Mucosa of descending colon (tissue), 3 donors: Measurements from ENCODE around the gene MAPK12. TPM values are rescaled to one million over a fixed set of nuclear protein-coding genes. Genes with fewer than 3 reads are reported as not detected.

Source experiments
- ATAC-seq: fragments of 200-7000 bp; cut with Tn5 transposase; one replicate; pipeline ENCODE4 v1.9.1; 2020; ENCODE audit warnings: mild to moderate bottlenecking, moderate library complexity
- DNase-seq, 3 donors: peaks; one replicate each; pipeline ENCODE4 v3.0.0-alpha.2; 2020
- H3K36me3 ChIP-seq: fragments of 200-600 bp; one replicate; pipeline ENCODE4 v1.8.0; 2021; ENCODE audit warnings: low read depth, mild to moderate bottlenecking
- H3K4me1 ChIP-seq: fragments of 200-600 bp; one replicate; pipeline ENCODE4 v1.8.0; 2021; ENCODE audit warnings: low read depth, mild to moderate bottlenecking
- H3K4me3 ChIP-seq: fragments of 200-600 bp; one replicate; pipeline ENCODE4 v1.8.0; 2021; ENCODE audit warnings: mild to moderate bottlenecking
- H3K9me3 ChIP-seq: fragments of 200-600 bp; one replicate; pipeline ENCODE4 v1.8.0; 2021; ENCODE audit warnings: mild to moderate bottlenecking
- intact Hi-C, 2 donors: fragments of 100-400 bp; cut with DNase I in 1 of 2; cut with micrococcal nuclease in 1 of 2; formaldehyde crosslinking; loops; one replicate each; pipeline versions ENCODE4 v1.11.0 to v1.11.1; 2022; cut with DNase I, micrococcal nuclease
- total RNA-seq, 3 donors: library from RNA; stranded (reverse); fragmentation: NEBNext Ultra II Directional in 2 of 3; extraction: Animal tissue kit (Norgen Biotek cat#: 25700) in 2 of 3; gene quantifications; one replicate each; pipeline versions ENCODE4 v1.2.1 to v1.2.4, GENCODE V29; 2021 to 2023
- TF ChIP-seq, protein P1 (sequence below): fragments of 200-600 bp; IDR thresholded peaks from one replicate; pipeline ENCODE4 v1.8.0; 2022; ENCODE audit warnings: antibody characterized with exemption, mild to moderate bottlenecking
- donor health status: DM: no; HTN: no; CAD: no; lungs with moderate emphysema.
- donor health status: DM: no; HTN: no; CAD: no.
- donor health status: DM: no; HTN: yes; CAD: no.

Gene MAPK12
- total RNA-seq, 3 donors from 2014 or later = 2.3 to 6.5 (median 5.2) TPM

DNA sequence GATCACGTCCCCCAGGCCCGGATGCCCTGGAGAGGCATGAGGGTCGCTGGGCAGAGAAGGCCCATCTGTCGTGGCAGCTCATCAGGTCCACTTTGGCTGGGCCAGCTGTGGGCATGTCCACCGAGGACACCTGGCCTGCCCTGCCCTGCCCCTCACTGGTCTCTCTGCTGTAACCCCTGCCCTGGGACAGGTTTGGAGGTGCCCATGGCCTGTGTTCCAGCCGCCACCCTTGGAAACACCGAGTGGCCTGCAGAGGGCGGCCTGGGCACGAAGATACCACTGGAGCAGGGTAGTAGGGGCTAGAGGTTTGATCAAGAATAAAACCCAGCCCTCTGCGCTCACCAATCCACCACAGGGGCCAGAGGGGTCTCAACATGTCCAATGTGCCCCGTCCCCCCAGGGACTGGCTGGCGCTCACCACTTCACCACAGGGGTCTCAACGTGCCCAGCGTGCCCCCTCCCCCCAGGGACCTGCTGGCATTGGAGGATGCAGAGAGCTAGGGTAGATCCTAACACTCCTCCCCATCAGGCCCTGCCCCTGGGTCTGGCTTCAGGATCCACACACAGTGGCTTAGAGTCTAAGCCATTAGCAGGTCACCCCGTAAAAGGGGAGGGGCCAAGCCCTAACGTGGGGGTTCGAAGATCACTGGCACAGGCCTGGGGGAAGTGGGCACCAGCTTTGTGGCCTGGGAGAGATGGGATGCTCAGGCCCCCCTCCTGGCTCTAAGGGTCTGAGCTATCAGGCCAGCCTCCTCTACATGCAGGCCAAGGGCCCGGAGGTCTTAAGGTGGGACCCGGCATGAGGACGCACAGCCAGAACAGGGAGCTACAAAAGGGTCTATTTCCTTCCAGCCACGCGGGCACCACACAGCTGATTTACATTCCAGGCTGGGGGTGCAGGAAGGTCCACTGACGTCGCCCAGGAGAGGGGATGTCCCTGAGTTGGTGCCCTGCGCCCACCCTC lies 9.1 kb downstream of the MAPK12 start:
- TF ChIP-seq, protein P1, sequence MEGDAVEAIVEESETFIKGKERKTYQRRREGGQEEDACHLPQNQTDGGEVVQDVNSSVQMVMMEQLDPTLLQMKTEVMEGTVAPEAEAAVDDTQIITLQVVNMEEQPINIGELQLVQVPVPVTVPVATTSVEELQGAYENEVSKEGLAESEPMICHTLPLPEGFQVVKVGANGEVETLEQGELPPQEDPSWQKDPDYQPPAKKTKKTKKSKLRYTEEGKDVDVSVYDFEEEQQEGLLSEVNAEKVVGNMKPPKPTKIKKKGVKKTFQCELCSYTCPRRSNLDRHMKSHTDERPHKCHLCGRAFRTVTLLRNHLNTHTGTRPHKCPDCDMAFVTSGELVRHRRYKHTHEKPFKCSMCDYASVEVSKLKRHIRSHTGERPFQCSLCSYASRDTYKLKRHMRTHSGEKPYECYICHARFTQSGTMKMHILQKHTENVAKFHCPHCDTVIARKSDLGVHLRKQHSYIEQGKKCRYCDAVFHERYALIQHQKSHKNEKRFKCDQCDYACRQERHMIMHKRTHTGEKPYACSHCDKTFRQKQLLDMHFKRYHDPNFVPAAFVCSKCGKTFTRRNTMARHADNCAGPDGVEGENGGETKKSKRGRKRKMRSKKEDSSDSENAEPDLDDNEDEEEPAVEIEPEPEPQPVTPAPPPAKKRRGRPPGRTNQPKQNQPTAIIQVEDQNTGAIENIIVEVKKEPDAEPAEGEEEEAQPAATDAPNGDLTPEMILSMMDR = peak; percentile 47
- peak; percentile 82 to 87 (median 85) for DNase-seq
- peaks cover 23% of the 10 kb centered on the region for H3K4me1 ChIP-seq
- H3K4me3 ChIP-seq = no peak overlapping the region
- no peaks in the 10 kb centered on the region for H3K9me3 ChIP-seq
- peak; percentile 67 for ATAC-seq
- intact Hi-C loops = loop anchor here in 1 of 2 donors (5.0 kb wide), 1 partner anchor 90 kb away; the partner anchor contains the start of gene PPP6R2
- H3K36me3 ChIP-seq = no peaks in the 10 kb centered on the region

DNA sequence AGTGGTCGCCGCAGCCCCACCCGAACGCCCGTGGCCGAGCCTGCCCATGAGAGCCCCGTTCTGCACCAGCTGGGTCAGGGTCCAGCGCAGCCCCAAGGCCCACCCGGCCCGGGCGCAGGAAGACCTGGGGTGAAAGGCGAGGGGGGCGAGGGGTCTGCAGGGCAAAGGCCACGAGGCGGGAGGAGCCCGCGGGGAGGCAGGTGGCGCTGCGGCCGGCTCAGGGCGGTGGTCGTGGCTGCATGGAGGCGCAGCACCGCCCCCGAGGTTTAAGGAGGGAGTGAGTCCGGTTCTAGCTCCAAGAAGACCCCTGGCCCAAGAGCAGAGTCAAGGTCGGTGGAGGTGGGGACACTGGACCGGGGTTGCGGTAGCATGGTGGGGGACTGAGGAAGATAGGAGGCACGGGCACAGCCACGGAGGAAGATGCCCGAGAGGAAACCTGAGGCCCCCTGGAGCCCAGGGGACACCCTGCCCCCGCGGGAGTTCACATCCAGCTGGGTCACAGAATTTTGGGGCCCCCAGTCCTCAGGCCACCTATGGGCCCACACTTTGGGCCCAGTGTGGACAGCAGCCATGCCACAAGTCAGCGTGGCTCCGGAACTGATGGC lies 9.9 kb downstream of the MAPK12 start:
- intact Hi-C loops = loop anchor here in 1 of 2 donors (5.0 kb wide), 1 partner anchor 91 kb away; the partner anchor contains the start of gene PPP6R2
- TF ChIP-seq, protein P1 = no peak
- H3K4me1 ChIP-seq = peaks cover 23% of the 10 kb centered on the region
- ATAC-seq (peak; percentile 6), DNase-seq (peak in 1 of 3 donors; percentile 47)
- H3K36me3 ChIP-seq = no peaks in the 10 kb centered on the region
- H3K4me3 ChIP-seq = peak overlapping the region; percentile 46
- no peaks in the 10 kb centered on the region for H3K9me3 ChIP-seq

DNA sequence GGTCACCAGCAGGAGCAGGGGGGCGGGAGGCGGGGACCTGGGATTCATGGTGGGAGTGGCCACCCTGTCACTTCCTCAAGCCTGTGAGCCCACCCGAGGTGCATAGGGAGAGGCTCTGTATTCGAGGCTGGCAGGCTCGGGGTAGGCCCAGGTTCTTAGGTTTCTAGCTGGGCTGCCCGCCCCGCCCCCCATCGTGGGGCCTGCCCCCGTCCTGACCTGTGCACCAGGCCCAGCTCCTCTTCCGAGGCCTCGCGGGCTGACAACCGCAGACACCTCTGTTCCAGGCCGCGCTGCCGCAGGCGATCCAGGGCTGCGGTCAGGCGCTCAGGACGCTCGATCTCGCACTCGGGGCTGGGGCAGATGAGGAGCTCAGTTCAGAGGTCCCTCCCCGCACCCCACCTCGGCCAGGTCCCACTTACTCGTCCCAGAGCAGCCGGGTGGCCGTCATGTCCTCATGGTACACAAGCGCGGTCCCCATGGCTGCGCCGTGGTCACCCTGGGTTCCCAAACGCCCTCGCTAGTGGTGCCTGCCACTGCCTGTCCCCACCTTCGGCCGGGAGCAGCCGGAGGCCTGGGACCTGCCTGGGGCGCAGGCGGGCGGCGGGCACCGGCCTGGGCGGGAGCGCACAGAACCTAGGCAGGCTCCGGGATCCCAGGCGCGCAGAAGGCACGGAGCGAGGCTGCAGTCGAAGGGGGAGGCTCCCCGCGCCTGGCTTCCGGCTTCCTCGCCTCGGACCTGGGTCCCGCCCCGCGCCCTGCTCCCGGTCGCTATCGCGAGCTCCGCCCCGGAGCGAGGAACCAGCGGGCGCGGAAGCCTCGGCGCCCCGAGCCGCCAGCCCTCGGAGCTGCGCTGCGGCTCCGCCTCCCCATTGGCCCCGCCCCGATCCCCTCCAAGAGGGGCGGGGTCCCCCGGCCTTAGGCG lies 10.7 kb downstream of the MAPK12 start, which contains the start of gene HDAC10:
Gene HDAC10, minus strand, starts transcription at position 711 of the 922 bp plus-strand sequence. Its CDS starts 233 bp downstream, at position 478.
- TF ChIP-seq, protein P1 = no peak
- intact Hi-C loops = loop anchor here in 1 of 2 donors (5.0 kb wide), 1 partner anchor 91 kb away; the partner anchor contains the start of gene PPP6R2
- DNase-seq = peak; percentile 89 to 93 (median 92)
- Histone ChIP-seq H3K36me3 (no peaks in the 10 kb centered on the region), H3K4me1 (peaks cover 30% of the 10 kb centered on the region), H3K9me3 (no peaks in the 10 kb centered on the region), H3K4me3 (peak within 1 kb of the TSS; percentile 46)
- ATAC-seq = peak; percentile 88

DNA sequence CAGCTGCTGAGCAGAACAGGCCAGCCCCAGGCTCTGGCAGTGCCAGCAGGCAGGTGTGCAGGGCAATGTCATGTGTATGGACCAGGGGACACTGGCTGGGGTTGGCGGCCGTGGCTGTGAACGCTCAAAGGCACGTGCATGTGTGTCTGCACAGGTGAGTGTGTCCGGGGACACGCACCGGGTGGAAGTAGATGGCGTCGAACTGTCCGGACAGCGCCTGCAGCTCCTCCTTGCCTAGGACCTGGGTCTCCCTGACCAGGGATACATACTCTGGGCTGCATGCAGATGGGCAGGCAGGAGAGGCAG lies 11.3 kb downstream of the MAPK12 start:
- intact Hi-C loops = loop anchor here in 1 of 2 donors (5.0 kb wide), 1 partner anchor 92 kb away; the partner anchor contains the start of gene PPP6R2
- DNase-seq (no peak), ATAC-seq (no peak)
- Histone ChIP-seq H3K36me3 (no peaks in the 10 kb centered on the region), H3K4me1 (peaks cover 36% of the 10 kb centered on the region), H3K9me3 (no peaks in the 10 kb centered on the region), H3K4me3 (no peak overlapping the region)
- TF ChIP-seq, protein P1 = no peak
